Activated naive CD4-positive, alpha-beta T cell treated with anti-CD3 and anti-CD28 coated beads for 36 hours (primary cell): ENCODE data around the gene NIP7. TPM values are rescaled to one million over a fixed set of nuclear protein-coding genes. Genes with fewer than 3 reads are reported as not detected.

Experiments
- CTCF ChIA-PET: fragments of 350-600 bp; sonication (Branson Sonifier 250); formaldehyde crosslinking; loops from one replicate; lab custom pipeline; 2021; ENCODE audit warnings: antibody characterized with exemption; lab: Charles Lee
- DNase-seq: peaks from one replicate; pipeline ENCODE4 v3.0.0-alpha.2; 2020
- H3K27ac Mint-ChIP-seq: one replicate; pipeline ENCODE4 v1.8.0; 2021; ENCODE audit warnings: mild to moderate bottlenecking, mixed read lengths
- H3K27me3 Mint-ChIP-seq: one replicate; pipeline ENCODE4 v1.8.0; 2021; ENCODE audit warnings: low read depth, mixed read lengths
- H3K36me3 Mint-ChIP-seq: one replicate; pipeline ENCODE4 v1.8.0; 2021; ENCODE audit warnings: low read depth, mixed read lengths
- H3K4me1 Mint-ChIP-seq: one replicate; pipeline ENCODE4 v1.8.0; 2021; ENCODE audit warnings: low read depth, mixed read lengths
- H3K4me3 Mint-ChIP-seq: one replicate; pipeline ENCODE4 v1.8.0; 2021; ENCODE audit warnings: mild to moderate bottlenecking, moderate library complexity, mixed read lengths
- H3K9me3 Mint-ChIP-seq: one replicate; pipeline ENCODE4 v1.8.0; 2021; ENCODE audit warnings: mixed read lengths
- intact Hi-C: fragments of 100-400 bp; cut with micrococcal nuclease; formaldehyde crosslinking; loops from one replicate; pipeline ENCODE4 v1.15.1; 2023
- total RNA-seq, 2 experiments: library from RNA; stranded (reverse); gene quantifications; one replicate each; pipeline ENCODE4 v1.2.3, GENCODE V29; 2021

The NIP7 gene
- total RNA-seq, 2 experiments from 2014 or later, result 35.3 to 36.8 TPM

DNA sequence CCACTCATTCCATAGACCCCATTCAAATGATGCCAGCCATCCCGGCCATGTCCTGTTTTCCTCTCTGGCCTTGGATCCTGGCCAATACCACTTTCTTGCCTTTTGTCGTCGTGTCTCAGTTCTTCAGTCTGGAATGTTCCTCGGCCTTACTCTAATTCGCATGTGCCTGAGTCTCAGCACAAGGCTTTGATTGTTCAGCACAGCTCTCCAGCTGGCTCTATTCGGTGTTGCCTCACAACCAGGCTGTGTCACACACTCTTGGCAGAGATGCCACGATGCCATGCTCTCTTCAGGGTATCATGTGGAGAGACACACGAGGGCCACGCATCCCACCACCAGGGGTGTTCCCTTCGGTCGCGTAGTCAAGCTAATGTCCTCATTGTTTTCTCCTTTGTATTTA, 30.3 kb upstream of the NIP7 start:
- H3K27me3 Mint-ChIP-seq, result no peaks in the 10 kb centered on the region
- peaks cover 26% of the 10 kb centered on the region for H3K4me1 Mint-ChIP-seq
- intact Hi-C loops, result no loop called here
- CTCF ChIA-PET, result interaction anchor here (0.9 kb wide), 1 partner anchor 9 kb away, joined by 3 read pairs; no protein-coding TSS in a partner anchor
- H3K36me3 Mint-ChIP-seq, result peaks cover 4% of the 10 kb centered on the region
- no peak overlapping the region for H3K4me3 Mint-ChIP-seq
- no peaks in the 10 kb centered on the region for H3K9me3 Mint-ChIP-seq
- DNase-seq, result no peak
- no peak overlapping the region for H3K27ac Mint-ChIP-seq

DNA sequence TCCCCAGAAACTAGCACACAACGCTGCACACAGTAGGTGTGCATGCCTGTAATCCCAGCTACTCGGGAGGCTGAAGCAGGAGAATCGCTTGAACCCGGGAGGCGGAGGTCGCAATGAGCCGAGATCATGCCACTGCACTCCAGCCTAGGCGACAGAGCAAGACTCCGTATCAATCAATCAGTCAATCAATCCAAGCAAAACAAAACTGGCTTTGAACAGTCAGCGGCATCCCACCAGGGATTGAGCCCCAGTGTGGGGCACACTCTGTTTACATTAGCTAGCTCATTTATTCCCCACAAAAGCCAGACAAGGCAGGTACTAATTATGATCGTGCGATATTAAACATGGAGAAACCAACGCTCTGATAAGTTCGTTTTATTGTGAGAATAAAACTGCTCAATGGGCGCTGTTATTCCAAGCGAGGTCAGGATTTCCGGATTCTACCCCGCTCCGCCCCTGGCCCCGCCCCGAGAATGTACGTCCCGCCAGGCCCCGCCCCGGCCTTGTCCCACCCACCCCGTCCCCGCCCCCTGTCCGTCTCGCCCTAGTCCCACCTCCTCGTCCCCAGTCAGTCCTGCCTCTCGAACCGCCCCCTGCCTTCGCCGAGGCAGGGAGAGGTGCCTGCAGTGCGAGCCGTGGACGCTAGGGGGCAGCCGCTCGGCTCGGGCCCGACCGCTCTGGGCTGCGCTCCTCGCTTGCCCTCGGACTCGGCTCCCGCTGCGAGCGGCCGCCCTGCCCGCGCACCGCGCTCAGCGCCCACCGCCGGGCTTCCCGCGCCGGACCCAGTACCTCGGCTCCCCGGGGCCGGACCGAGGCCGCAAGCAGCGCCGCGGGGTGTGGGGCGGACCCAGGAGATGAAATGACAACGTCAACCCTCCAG, 28.7 kb upstream of the NIP7 start, which contains the start of gene VPS4A:
Gene VPS4A (plus strand): TSS at position 698 of the 880 bp plus-strand sequence. CDS start 162 bp downstream, at position 860.
- Mint-ChIP-seq H3K4me3 (peak within 1 kb of the TSS; percentile 94), H3K27ac (peak within 1 kb of the TSS; percentile 84), H3K27me3 (no peaks in the 10 kb centered on the region), H3K36me3 (peaks cover 8% of the 10 kb centered on the region), H3K4me1 (peaks cover 31% of the 10 kb centered on the region), H3K9me3 (no peaks in the 10 kb centered on the region)
- peak; percentile 98 for DNase-seq
- intact Hi-C loops, result loop anchor here (1.0 kb wide), 8 partner anchors 19 to 464 kb away; partner anchors contain the start of genes CHTF8, COG8, NIP7 and NOB1
- CTCF ChIA-PET, result interaction anchor here (0.6 to 0.9 kb wide), 2 partner anchors 149 to 425 kb away, joined by 4 read pairs; no protein-coding TSS in a partner anchor

DNA sequence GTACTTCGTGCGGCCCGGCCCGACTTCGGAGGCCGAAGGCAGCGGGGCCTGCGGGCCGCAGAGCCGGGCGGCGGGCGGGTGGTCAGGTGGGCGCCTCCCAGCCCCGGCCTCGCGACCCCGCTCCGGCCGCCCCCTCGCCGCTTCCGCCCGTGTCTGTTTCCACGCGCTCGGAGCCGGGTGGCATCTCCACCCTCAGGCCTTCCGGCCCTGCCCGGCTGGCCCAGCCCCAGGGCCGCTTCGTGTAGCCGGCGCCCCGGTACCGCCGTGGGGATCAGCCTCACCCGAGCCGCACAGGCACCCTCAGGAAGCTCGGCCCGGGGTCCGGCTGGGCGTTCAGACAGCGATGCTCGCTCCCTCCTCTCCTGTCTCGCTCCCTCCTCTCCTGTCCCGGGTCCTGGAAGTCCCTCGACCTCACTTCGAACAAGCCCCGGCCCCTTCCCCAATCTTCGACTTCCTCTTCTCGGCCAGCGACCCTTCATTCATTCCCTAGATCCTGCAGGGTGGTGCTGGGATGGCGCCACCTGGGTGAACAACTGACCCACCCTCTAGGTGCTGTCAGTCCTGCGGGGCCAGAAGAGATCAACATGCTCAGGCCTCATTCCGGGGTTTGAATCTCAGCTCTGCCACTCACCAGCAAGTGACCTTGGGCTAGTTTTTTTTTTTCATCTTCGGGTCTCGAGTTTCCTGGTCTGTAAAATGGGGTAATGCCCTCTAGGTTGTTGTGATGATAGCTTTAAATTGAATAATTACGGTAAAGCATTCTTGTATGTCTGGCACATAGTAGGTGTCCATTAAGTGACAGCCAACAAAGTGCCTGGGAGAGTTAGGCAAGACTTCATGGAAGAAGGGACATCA, 27.8 kb upstream of the NIP7 start:
- Mint-ChIP-seq H3K4me3 (peak overlapping the region; percentile 94), H3K27ac (peak overlapping the region; percentile 84), H3K4me1 (peaks cover 31% of the 10 kb centered on the region), H3K36me3 (peaks cover 15% of the 10 kb centered on the region), H3K27me3 (no peaks in the 10 kb centered on the region), H3K9me3 (no peaks in the 10 kb centered on the region)
- intact Hi-C loops, result loop anchor here (1.0 kb wide), 8 partner anchors 19 to 464 kb away; partner anchors contain the start of genes CHTF8, COG8, NIP7 and NOB1
- peak; percentile 38 for DNase-seq
- CTCF ChIA-PET, result interaction anchor here (0.6 to 1.4 kb wide), 4 partner anchors 12 to 201 kb away, joined by 3 to 6 read pairs (median 4); no protein-coding TSS in a partner anchor

DNA sequence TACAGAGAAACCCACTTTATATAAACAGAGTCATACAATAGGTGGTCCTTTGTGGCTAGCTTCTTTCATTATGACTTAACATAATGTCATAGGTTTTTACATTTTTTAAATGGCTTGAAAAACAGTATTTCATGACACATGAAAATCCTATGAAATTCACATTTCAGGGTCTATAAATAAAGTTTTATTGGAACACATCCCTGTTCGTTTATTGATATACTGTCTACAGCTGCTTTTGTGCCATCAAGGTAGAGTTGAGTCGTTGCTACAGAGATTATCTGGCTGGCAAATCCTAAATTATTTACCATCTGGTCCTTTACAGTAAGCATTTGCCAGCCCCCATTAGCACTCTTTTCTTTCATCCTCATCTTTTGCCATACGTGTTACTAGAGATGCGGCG, 26.1 kb upstream of the NIP7 start:
- H3K9me3 Mint-ChIP-seq, result no peaks in the 10 kb centered on the region
- no peak overlapping the region for H3K27ac Mint-ChIP-seq
- peaks cover 17% of the 10 kb centered on the region for H3K36me3 Mint-ChIP-seq
- H3K4me3 Mint-ChIP-seq, result peak overlapping the region; percentile 41
- CTCF ChIA-PET, result interaction anchor here (0.7 kb wide), 1 partner anchor 25 kb away, joined by 3 read pairs; no protein-coding TSS in a partner anchor
- intact Hi-C loops, result no loop called here
- H3K27me3 Mint-ChIP-seq, result no peaks in the 10 kb centered on the region
- no peak for DNase-seq
- peaks cover 31% of the 10 kb centered on the region for H3K4me1 Mint-ChIP-seq

DNA sequence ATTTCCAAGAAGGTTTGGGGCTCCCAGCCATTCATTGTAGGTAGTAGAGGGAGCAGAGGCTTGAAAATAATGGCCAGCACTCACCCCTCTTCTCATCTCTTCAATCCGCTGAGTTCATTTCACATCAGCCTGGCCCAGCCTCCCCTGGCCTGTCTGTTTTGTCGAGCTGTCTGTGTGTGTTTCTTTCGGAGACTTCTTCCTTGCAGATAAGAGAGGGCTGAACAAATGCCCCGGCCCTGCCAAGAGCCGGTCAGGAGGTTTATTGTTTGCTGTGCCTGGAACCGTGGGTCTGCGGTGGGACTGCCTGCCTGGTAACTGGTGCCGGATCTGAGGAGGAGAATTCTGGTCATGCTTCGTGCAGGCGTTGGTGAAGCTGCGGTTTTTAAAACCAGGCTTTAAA, 25.0 kb upstream of the NIP7 start:
- Mint-ChIP-seq H3K27ac (no peak overlapping the region), H3K36me3 (peaks cover 19% of the 10 kb centered on the region)
- CTCF ChIA-PET, result no interaction called here

DNA sequence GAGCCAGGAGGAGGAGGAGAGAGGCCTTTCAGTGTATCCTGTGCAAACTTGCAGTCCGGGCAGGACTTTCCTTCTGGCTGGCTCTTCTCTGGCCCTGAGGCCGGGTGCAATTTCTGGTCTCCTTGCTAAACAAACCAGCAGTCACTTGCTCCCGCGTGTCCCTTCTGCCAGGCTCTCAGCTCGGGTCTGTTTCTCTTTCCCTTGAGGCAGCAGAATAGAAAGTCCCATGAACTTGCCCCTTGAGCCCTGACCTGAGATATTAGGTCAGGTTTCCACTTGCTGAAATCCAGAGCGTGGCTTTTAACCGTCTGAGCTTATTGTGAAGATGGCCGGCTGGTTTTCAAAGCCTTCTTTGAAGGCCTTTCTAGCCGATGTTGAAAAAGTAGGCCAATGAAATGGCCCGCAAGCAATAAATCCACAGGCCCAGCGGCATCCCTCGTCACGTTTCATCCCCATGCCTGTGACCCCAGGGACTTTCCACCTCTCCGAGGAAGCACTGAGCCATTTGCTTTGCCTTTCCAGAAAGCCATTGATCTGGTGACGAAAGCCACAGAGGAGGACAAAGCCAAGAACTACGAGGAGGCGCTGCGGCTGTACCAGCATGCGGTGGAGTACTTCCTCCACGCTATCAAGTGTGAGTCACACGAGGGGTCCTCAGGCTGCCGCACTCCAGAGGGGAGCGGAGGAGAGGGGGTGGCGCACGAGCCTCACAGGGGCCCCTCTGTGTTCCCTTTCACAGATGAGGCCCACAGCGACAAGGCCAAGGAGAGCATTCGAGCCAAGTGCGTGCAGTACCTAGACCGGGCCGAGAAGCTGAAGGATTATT, 23.9 kb upstream of the NIP7 start:
- H3K4me1 Mint-ChIP-seq, result peaks cover 25% of the 10 kb centered on the region
- H3K36me3 Mint-ChIP-seq, result peaks cover 21% of the 10 kb centered on the region
- CTCF ChIA-PET, result interaction anchor here (0.8 kb wide), 1 partner anchor 13 kb away, joined by 3 read pairs; no protein-coding TSS in a partner anchor
- no peak for DNase-seq
- no peaks in the 10 kb centered on the region for H3K27me3 Mint-ChIP-seq
- no peak overlapping the region for H3K4me3 Mint-ChIP-seq
- intact Hi-C loops, result no loop called here
- H3K9me3 Mint-ChIP-seq, result no peaks in the 10 kb centered on the region
- no peak overlapping the region for H3K27ac Mint-ChIP-seq

More for the DNA sequence above, 25.0 kb upstream of the NIP7 start:
- Mint-ChIP-seq H3K27me3 (no peaks in the 10 kb centered on the region), H3K4me1 (peaks cover 31% of the 10 kb centered on the region), H3K9me3 (no peaks in the 10 kb centered on the region), H3K4me3 (no peak overlapping the region)
- intact Hi-C loops, result no loop called here
- DNase-seq, result no peak

DNA sequence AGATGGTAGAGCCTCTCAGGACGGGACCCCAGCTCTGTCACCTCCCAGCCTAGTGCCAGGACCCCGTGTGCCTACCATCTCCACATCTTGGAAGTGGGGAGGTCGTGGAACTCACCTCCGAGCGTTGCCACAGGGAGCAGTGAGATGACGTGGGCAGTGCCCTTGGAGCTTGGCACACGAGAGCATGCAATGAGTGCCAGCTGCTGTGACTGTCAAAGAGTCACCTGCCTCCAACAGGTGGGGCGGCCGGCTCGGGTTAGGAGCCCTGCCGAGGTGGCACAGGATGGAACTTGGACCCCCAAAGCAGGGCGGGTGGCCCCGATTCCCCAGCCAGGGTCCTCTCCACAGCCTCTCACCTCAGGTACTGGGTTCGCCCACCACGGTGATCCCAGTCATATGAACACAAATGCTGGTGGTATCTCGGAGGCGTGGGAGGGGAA, 23.0 kb upstream of the NIP7 start:
- no peak for DNase-seq
- Mint-ChIP-seq H3K9me3 (no peaks in the 10 kb centered on the region), H3K27me3 (no peaks in the 10 kb centered on the region), H3K4me1 (peaks cover 24% of the 10 kb centered on the region), H3K4me3 (no peak overlapping the region), H3K27ac (no peak overlapping the region), H3K36me3 (peaks cover 22% of the 10 kb centered on the region)
- CTCF ChIA-PET, result interaction anchor here (0.8 kb wide), 1 partner anchor 12 kb away, joined by 3 read pairs; no protein-coding TSS in a partner anchor
- intact Hi-C loops, result no loop called here

DNA sequence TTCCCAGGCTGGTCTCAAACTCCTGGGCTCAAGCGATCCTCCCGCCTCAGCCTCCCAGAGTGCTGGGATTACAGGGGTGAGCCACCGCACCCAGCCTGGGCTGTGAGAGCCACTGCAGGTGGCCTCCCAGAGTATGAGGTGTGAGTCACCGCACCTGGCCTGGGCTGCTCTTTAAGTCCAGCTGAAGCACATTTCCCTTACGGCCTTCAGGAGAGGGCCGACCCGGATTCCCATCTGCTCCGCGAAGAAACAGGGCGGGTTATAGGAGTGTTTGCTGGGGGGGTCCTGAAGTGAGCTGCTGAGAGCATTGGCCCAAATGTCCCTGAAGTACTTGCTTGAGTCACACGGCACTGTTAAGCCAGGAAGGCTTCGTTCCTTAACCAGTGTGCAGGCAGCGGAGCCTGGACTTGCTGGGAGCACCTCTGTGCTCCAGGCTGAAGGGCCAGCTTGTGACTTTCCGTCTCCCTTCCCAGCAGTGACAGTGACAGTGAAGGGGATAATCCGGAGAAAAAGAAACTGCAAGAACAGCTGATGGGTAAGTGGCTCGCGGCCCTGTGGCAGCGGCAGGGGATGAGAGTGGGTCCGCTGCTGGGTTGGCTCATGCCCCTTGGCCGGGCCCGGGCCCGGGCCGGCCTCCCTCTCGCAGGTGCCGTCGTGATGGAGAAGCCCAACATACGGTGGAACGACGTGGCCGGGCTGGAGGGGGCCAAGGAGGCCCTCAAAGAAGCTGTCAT, 21.2 kb upstream of the NIP7 start:
- H3K4me3 Mint-ChIP-seq, result no peak overlapping the region
- CTCF ChIA-PET, result interaction anchor here (1.4 kb wide), 1 partner anchor 9 kb away, joined by 3 read pairs; no protein-coding TSS in a partner anchor
- H3K27me3 Mint-ChIP-seq, result no peaks in the 10 kb centered on the region
- peaks cover 34% of the 10 kb centered on the region for H3K36me3 Mint-ChIP-seq
- DNase-seq, result no peak
- H3K4me1 Mint-ChIP-seq, result peaks cover 20% of the 10 kb centered on the region
- no peak overlapping the region for H3K27ac Mint-ChIP-seq
- intact Hi-C loops, result no loop called here
- H3K9me3 Mint-ChIP-seq, result no peaks in the 10 kb centered on the region

DNA sequence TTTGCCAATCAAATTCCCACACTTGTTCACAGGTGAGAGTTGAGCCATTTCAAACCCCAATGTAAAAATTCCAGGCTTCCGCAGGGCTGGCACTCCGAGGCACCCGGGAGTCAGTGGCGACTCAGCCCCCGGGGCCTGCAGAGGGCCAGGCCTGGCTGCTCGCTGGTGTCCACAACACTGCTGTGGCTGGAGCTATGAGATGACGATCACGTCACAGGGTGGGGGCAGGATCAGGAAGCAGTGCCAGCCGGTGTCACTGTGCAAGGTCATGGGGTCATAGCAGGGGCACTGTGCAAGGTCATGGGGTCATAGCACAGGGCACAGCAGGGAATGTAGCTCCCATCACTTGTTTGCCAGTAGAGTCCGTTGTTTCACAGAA, 20.7 kb upstream of the NIP7 start:
- CTCF ChIA-PET, result interaction anchor here (1.4 kb wide), 1 partner anchor 9 kb away, joined by 3 read pairs; no protein-coding TSS in a partner anchor
- no peak overlapping the region for H3K27ac Mint-ChIP-seq
- peaks cover 15% of the 10 kb centered on the region for H3K4me1 Mint-ChIP-seq
- intact Hi-C loops, result no loop called here
- H3K27me3 Mint-ChIP-seq, result no peaks in the 10 kb centered on the region
- no peak for DNase-seq
- H3K4me3 Mint-ChIP-seq, result no peak overlapping the region
- peaks cover 34% of the 10 kb centered on the region for H3K36me3 Mint-ChIP-seq
- no peaks in the 10 kb centered on the region for H3K9me3 Mint-ChIP-seq

DNA sequence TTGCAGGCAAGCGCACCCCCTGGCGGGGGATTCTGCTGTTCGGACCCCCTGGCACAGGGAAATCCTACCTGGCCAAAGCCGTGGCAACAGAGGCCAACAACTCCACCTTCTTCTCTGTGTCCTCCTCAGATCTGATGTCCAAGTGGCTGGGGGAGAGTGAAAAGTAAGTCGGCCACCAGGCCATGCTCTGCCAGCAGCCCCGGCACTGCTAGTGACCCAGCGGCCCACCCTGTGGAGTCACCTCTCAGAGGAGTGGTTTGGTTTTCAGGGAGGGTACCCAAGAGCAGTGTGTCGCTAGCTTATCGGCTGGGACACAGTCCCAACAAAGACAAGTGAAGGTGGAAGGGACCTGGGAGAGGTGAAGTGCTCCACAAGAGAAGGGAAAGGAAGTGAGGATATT, 20.2 kb upstream of the NIP7 start:
- Mint-ChIP-seq H3K27ac (no peak overlapping the region), H3K9me3 (no peaks in the 10 kb centered on the region), H3K4me3 (no peak overlapping the region), H3K27me3 (no peaks in the 10 kb centered on the region), H3K4me1 (peaks cover 11% of the 10 kb centered on the region), H3K36me3 (peaks cover 32% of the 10 kb centered on the region)
- CTCF ChIA-PET, result no interaction called here
- no peak for DNase-seq
- intact Hi-C loops, result no loop called here
